GM21529 (cell line): Measurements from ENCODE around the gene CDH4.

ENCODE experiments used
- ATAC-seq: cut with Tn5 transposase; IDR thresholded peaks from one replicate; pipeline ENCODE4 v1.9.1; 2021; ENCODE audit not compliant: unreplicated experiment

Gene CDH4

DNA sequence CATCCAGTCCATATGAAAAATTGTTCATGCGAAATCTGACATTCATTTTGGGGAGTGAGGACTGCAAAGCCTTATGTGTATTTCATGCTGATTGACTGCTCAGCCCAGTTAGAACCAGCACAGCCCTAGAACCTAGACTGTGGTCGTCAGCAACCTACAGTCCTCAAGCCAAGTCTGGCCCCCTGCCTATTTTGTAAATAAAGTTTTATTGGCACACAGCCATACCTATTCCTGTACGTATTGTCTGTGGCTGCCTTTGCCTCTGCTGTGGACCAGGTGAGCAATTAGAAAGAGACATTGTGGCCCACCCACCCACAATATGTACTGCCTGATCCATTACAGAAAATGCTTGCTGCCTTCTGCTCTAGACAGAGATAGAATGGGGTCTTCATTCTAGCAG is 422.6 kb downstream of the CDH4 start:
- ATAC-seq = no peak

- no peak for ATAC-seq
Observed at GRCh38 chr20:61677928-61678327, 425.9 kb downstream of the CDH4 start.

DNA sequence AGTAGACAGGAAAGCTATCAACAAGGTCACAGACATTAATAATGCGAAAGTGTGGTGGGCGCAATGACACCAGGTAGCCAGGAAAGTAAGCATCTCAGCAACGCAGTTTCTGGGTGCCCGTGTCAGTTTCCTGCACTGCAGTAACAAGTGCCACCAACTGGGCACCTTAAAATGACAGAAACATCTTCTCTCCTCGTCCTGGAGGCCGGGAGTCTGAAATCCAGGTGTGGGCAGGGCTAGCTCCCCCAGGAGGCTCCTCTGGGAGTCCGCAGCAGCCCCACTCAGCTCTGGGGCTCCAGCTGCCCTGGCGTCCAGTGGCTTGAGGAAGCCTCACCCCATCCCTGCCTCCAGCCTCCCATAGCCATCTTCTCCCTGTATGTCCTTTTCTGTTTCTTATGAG is 426.4 kb downstream of the CDH4 start:
- ATAC-seq = no peak

GRCh38 chr20:61679473-61679872 is 427.4 kb downstream of the CDH4 start:
- ATAC-seq = no peak

DNA sequence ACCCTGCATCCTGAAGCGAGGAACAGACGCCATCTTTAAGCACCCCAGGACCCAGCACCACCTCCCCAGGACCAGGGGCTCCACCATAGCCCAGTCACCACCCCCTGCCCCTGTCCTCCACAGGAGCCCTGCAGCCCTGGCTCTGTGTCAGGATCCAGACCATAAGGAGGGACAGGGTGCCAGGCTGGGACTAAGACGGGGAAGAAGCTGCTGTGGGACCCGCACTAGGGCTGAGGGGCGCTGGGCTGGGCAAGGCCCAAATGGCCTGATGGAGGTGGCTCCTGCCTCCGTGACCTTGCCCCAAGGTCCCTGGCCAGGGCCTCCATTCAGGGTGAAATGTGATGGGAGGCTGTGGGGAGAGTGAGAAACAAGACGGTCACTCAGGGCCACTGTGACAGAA is 428.0 kb downstream of the CDH4 start:
- no peak for ATAC-seq

DNA sequence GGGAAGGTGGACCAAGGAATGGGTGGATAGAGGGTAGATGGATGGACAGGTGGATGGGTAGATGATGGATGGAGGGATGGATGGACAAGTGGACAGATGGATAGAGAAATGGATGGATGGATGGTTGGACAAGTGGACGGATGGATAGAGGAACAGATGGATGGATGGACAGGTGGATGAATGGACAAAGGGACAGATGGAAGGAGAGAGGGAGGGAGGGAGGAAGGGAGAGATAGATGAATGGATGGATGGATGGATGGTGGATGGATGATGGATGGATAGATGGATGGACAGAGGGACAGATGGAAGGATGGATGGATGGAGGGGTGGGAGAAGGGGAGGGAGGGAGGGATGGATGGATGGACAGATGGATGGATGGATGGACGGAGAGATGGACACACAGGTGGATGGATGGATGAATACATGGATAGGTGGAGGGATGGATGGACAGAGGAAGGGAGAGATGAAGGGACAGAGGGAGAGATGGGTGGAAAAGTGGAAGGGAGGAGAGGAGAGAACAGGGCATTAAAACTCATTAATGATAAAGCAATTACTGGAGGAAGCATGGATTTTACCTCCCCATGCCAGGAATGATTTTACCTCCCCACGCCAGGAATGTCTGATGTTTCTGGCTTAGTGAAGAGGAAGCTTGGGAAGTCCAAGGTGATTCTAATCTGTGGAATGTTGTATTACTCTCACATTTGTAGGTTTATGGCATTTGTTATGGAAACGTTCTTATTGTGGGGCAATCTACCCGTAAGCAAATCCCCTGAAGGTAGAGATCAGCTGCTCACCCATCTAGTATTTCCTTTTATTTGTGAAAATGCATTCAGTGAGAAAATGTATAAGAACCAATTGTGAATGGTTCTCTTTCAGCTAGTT is 430.3 kb downstream of the CDH4 start:
- no peak for ATAC-seq

- ATAC-seq = no peak
Observed at GRCh38 chr20:61682996-61683681, 431.1 kb downstream of the CDH4 start.

DNA sequence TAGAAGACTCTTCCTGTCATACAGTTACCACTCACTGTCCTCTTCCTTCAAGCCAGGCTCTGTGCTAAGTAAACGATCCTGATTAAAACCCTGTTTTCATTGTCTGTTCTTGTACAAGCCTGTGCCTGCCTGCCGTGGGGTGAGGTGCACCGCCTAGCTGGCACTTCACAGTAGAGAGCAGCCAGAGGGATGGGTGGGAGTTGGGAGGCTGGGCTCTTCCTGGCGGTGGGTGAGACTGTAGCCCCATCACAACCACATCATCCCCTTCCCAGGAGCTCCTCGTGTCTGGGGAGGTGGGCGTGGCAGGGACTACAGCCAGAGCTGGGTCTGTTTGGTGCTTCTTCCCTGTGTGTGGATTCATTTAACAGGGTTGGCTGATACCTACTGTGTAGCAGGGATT is 431.7 kb downstream of the CDH4 start:
- no peak for ATAC-seq

DNA sequence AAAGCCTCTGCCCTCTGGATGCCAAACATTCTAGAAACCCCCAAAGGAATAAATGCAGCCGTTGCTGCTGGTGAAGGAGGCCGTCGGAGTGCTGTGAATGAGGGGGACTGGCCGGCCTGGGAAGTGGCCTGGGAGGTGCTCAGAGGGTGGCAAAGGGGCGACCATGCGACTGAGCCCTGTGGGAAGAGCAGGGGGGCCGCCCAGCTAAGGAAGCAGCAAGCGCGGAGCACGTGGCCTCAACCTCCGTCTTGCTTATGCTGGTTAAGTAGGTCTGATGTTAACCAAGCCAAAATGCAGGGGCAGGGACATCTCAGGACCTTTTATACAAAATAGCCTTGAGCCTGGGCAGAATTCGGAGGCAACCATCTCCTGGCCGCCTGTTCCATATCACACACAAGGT is 432.1 kb downstream of the CDH4 start:
- ATAC-seq = no peak

GRCh38 chr20:61684583-61685235 is 432.6 kb downstream of the CDH4 start:
- no peak for ATAC-seq

DNA sequence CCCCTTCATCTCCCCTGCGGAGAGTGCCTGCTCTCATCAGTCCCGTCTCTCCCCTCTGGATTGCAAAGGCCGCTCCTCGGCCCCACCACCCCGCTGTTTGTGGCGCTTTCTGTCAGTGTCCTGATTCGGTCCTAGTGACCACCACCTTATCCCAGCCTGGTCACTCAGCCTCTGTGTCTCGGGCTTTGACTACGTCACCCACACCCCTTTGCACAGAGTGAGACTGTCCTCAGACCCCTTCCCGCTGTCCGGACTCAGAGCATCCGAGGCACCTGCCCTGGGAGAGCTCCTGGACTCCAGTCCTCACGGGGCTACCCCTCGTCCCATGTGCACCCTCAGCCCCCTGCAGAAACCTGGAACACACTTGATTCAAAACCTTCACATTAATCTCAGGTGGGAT is 433.4 kb downstream of the CDH4 start:
- no peak for ATAC-seq

DNA sequence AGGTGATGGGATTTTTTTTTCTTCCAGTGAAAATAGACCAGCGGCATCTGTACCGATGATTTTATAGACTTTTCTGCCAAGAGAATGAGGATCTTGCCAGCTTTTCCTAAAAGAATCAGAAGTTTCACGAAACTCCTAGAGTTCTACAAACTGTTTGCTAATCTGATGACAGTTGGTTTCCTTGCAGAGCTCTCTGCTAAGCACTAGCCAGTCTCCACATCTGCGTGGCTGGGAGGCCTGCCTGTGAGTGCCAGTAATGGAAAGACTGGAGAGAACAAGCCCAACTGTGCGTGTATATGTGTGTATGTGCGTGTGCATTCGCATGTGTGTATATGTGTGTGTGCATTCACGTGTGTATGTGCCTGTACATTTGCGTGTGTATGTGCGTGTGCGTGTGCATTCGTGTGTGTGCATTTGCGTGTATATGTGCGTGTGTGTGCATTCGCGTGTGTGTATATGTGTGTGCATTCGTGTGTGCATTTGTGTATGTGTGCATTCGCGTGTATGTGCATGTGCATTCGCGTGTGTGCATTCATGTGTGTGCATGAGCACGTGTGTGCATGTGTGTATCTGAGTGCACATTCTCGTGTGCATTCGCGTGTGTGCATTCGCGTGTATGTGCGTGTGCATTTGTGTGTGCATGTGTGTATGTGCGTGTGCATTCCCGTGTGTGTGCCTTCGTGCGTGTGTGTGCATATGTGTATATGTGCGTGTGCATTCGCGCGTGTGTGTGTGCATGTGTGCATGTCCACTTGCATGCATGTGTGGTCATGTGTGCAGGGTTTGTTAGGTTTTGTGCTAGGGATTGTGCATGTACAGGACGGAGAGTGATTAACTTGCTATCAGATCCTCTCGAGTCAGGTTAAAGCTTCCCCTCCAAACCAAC is 434.2 kb downstream of the CDH4 start:
- ATAC-seq = no peak

DNA sequence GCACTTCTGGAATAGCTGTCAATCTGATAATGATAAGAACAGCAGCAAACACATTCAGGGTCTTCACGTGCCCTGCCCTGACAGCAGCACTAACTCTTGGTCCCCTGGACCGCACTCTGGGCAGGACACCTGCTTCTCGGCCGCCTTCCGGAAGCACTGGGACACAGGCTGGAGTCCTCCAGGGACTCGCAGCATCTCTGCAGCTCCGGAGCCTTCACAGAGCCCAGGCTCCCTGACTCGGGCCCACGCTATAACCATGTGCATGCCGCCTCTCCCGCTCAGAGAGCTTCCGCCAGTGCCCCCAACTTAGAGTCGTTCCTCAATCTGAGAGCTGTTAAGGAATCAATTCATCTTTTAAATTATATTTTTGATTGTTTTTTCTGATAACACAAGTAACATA is 436.4 kb downstream of the CDH4 start:
- no peak for ATAC-seq

- ATAC-seq = no peak
Observed at GRCh38 chr20:61690150-61690549, 438.1 kb downstream of the CDH4 start.

GRCh38 chr20:61690993-61691838 is 439.2 kb downstream of the CDH4 start:
- ATAC-seq = no peak

DNA sequence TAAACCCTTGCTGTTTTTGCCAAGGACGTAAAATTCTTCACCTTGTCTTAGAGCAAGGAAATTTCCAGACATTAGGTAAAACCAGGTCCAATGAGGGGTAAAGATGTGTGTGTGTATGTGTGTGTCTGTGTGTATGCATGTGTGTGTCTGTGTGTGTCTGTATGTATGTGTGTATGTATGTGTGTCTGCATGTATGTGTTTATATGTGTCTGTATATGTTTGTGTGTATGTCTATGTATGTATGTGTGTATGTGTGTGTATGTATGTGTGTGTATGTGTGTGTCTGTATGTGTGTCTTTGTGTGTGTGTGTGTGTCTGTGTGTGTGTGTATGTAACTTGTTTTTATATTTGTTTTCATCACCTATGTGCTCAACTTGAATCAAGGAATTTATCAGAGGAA is 439.9 kb downstream of the CDH4 start:
- ATAC-seq = no peak

DNA sequence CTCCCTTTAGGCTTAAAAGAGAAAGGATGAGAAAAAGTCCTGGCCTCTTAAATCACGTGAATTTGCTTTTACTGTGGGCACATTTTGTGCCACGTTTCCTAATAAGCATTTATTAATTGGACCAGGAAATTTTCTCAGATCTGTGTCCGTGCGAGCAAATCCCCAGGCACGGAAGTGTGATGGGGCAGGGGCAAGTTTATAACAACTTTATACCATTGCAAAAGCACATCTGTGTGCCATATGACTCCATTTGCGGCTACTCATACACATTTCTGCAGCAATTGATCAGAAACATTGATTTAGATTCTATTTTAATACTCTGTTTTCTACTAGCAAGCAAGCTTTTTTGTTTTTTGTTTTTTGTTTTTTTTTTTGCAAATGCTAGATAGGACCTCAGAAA is 440.4 kb downstream of the CDH4 start:
- ATAC-seq = no peak

DNA sequence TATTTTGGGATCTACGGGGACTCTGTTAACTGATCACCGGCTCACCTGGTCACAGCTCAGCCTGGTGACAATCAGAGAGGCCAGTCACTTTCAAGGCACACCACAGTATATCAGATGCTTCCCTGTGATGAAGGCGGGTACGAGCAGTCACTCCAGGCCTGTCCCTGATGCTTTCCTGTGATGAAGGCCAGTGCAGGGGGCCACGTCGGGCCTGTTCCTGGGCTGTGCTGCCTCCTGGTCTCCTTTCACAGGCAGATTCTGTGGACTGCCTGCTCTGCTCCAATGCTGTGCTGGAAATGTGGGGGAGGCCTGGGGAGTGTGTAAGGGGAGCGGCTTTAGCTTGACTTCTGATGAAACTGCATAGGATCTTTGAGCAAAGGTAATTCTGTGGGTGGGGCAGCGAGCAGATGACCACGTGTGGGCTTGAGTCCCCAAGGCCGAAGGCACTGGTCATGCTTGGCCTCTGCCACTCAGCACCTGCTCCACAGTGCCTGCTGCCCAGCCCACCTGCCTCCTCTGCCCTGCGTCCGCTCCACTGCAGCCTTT is 441.1 kb downstream of the CDH4 start:
- no peak for ATAC-seq

DNA sequence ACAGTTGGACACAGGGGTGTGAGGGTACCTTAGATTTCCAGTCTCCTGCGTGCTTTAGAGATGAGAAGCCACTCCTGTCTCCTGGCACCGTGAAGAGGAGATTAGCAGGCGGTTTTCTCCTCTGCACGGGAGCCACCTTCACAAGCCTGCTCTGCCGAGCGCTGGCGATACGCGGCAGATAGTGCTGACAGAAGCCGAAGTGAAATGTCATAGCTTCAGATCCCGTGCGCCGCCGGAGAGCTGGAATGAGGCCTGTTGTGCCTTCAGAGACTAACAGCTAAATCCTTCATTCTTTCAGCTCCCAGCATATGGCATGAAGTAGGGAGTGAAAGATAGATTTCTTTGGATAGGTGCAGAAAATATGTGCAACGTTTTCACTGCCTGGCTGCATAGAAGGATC is 442.6 kb downstream of the CDH4 start:
- no peak for ATAC-seq

DNA sequence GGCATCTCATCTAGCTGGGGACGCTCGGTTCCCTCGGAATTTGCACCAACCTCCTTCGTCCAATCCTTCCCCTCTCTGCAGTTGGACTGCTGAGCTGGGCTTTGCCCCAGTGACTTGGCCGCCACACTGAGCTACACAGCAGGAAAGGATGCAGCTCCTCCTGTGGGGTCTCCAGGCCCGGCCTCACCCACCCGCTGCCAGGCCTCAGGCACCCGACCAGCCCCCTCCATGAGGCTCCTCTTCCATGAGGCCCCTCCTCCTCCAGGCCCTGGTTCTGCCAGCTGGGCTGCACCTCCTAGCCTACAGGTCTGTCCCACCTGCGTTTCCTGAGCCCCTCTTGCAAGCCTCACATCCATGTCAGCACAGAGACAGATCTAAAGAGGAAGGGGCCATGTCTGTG is 443.7 kb downstream of the CDH4 start:
- no peak for ATAC-seq
